Fibroblast of the aortic adventitia (primary cell): Measurements from ENCODE around the gene FBXO47. TPM values are rescaled to one million over a fixed set of nuclear protein-coding genes. Genes with fewer than 3 reads are reported as not detected.

Source experiments
- DNase-seq: peaks from one replicate; pipeline ENCODE4 v3.0.0-alpha.2; 2010; ENCODE audit warnings: low read depth
- H3K4me3 ChIP-seq: 2 replicates; pipeline ENCODE4 v1.5.1; 2011; ENCODE audit warnings: low read depth, mild to moderate bottlenecking, control low read depth, low read length, moderate library complexity
- total RNA-seq: library from RNA; depleted of rRNA; stranded (reverse); fragments of >200 nt; gene quantifications from 2 replicates; pipeline ENCODE4 v1.2.3, GENCODE V29; 2012; ENCODE audit warnings: low replicate concordance
- TF ChIP-seq, protein P1 (sequence below): IDR thresholded peaks from 2 replicates; pipeline ENCODE4 v1.5.1; 2011; ENCODE audit warnings: mild to moderate bottlenecking, low read length, control low read depth, inconsistent platforms; ENCODE audit not compliant: insufficient read depth

FBXO47 gene
- total RNA-seq, 1 donor: under 0.01 TPM

DNA sequence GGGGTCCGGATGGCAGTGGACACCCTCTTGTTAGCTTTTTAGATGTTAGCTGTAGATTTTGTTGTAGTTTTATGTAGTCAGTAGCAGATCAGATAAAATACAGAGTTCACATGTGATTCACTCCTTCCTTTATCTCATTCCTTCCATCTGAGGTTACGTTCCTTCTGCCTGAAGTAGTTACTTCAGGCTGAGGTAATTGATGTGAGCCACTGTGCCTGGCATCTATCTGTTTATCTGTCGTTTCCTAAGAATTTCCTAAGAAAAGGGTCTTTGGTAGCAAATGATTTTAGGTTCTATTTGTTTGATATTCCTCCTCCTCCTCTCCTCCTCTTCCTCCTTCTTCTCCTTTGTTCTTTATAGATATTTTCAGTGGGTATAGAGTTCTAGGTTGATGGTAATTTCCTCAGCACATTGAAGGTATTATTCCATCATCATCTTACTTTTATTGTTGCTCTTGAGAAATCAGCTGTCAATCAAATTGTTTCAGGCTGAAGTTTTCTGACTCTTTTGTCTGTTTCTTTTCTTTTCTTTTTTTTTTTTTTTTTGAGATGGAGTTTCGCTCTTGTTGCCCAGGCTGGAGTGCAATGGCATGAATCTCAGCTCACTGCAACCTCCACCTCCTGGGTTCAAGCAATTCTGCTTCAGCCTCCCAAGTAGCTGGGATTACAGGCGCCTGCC, 29.6 kb upstream of the FBXO47 start:
- TF ChIP-seq, protein P1, sequence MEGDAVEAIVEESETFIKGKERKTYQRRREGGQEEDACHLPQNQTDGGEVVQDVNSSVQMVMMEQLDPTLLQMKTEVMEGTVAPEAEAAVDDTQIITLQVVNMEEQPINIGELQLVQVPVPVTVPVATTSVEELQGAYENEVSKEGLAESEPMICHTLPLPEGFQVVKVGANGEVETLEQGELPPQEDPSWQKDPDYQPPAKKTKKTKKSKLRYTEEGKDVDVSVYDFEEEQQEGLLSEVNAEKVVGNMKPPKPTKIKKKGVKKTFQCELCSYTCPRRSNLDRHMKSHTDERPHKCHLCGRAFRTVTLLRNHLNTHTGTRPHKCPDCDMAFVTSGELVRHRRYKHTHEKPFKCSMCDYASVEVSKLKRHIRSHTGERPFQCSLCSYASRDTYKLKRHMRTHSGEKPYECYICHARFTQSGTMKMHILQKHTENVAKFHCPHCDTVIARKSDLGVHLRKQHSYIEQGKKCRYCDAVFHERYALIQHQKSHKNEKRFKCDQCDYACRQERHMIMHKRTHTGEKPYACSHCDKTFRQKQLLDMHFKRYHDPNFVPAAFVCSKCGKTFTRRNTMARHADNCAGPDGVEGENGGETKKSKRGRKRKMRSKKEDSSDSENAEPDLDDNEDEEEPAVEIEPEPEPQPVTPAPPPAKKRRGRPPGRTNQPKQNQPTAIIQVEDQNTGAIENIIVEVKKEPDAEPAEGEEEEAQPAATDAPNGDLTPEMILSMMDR: no peak
- no peak for DNase-seq
- H3K4me3 ChIP-seq: no peak overlapping the region

DNA sequence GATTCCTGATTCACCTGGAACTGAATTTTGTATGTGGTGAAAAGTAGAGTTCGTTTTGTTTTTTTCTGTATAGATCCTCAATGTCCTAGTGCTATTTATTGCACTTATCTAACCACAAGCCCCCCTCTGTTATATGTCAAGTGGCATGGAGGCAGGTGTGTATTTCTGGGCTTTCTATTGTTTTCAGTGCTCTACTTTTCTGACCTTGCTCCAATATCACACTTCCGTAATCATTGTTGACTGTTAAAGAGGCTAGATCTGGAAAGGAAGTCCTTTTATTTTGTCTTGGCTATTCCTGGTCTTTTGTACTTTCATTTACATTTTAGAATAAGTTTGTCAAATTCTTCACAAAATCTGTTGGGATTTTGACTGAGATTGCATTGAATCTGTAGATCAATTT, 26.8 kb upstream of the FBXO47 start:
- no peak for DNase-seq
- TF ChIP-seq, protein P1: no peak
- no peak overlapping the region for H3K4me3 ChIP-seq

DNA sequence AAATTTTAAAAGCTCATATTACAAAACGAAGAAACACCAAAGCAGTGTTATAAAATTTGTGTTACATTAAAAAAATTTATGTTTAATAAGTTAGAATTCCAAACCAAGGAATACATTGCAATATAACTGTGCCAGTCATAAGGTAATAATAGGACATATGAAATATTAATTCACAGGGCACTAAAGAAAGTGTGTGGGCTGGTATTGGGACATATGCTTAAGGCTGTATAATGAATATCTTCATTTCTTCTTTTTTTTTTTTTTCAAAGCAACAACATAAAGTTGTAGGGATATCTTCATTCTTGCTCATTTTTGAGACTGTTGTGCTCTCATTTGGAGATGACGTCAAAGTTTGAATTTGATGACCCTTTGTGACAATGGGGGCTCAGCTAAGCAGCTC, 17.5 kb upstream of the FBXO47 start:
- TF ChIP-seq, protein P1: no peak
- DNase-seq: no peak
- no peak overlapping the region for H3K4me3 ChIP-seq

DNA sequence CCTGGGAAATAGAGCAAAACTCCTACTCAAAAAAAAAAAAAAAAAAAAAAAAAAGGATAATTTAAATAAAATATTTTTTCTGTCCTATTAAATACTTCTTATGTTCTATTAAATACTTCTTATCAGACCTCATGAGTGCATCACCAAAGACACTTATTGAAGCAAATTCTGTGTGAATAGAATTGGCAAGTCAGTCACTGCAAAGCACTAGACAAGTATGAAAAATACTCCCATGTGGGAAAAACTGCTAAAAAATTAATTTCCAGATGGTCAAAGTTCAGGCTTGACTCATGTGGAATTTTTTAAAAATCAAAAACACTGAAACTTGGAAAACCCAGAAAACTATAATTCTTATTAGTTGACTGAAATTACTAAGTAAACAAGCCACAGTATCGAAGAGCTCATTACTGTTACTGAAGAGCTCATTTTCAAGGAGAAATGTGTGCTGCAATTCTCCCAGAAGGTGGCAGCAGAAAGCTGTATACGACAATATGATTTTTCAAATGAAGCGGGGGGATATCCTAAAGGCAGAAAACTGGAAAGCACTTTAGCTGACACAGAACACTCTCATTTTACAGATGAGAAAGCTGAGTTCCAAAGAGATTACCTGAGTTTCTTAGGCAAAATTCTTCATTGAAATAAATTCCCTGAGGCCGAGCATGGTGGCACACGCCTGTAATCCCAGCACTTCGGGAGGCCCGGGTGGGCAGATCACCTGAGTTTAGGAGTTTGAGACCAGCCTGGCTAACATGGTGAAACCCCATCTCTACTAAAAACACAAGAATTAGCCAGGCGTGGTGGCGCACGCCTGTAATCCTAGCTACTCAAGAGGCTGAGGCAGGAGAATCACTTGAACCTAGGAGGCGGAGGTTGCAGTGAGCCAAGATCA, 15.9 kb upstream of the FBXO47 start:
- no peak overlapping the region for H3K4me3 ChIP-seq
- peak; percentile 87 for DNase-seq
- TF ChIP-seq, protein P1: peak; percentile 83

DNA sequence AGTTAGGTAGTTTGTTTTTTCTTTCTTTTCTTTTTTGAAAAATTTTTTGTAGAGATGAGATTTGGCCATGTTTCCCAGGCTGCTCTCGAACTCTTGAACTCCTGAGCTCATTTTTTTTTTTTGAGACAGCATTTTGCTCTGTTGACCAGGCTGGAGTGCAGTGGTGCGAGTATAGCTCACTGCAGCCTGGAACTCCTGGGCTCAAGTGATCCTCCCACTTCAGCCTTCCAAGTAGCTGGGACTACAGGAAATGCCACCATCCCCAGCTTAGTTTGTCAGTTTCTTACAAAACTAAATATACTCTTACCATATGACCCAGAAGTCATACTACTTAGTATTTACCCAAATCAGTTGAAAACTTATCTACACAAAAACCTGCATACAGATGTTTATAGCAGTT, 14.4 kb upstream of the FBXO47 start:
- H3K4me3 ChIP-seq: no peak overlapping the region
- TF ChIP-seq, protein P1: no peak
- DNase-seq: peak; percentile 27

DNA sequence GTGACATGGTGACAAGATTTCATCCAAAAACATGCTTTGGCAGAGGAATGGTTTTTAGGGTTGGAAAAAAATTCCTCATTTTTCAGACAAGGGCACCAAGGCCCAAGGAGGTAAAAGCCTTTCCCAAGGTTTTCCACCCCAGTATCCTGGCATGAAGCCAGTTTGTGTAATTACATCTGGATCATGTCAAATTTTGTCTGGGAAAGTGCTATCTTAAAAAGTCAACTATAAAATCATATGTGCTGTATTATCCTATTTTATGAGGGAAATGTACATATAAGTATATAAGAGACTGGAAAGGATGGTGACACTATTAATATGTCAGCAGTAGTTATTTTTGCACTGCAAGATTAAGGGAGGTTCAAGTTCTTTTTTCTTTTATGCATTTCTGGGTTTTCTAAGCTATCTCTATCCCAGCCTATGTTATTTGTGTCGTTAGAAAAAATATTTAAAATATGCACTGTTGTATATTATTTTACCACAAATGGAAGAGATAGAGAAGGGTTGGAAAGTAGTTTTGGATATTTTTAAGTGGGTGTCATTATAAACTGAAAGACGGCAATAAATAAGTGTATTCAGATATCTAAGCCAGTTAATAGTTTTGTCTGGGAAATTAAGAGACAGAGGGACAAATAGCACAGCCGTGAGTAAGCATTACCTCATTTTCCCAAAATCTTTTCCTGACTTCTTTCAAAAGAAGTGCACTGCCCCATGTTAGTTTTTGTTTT, 13.5 kb upstream of the FBXO47 start:
- H3K4me3 ChIP-seq: no peak overlapping the region
- TF ChIP-seq, protein P1: no peak
- peak; percentile 58 for DNase-seq
